Ectodermal cell (in vitro differentiated cells): ENCODE measurements around the gene PGR.
"Not testable (repeated sequence)": the region's sequence is repeated elsewhere in the genome, so short reads cannot be mapped to it uniquely, and the experiment has no call there.

Experiments used
- H3K27ac ChIP-seq: 2 replicates; pipeline ENCODE4 v1.7.0; 2013; ENCODE audit warnings: mild to moderate bottlenecking, low read depth, low read length; ENCODE audit not compliant: insufficient read depth, poor library complexity, severe bottlenecking
- H3K27me3 ChIP-seq: 2 replicates; pipeline ENCODE4 v1.7.0; 2013; ENCODE audit warnings: mild to moderate bottlenecking, low read length; ENCODE audit not compliant: insufficient read depth, control insufficient read depth, poor library complexity, severe bottlenecking
- H3K36me3 ChIP-seq: one replicate; pipeline ENCODE4 v1.7.0; 2013; ENCODE audit warnings: low read length; ENCODE audit not compliant: control insufficient read depth, insufficient read depth
- H3K4me1 ChIP-seq: one replicate; pipeline ENCODE4 v1.7.0; 2013; ENCODE audit warnings: low read length; ENCODE audit not compliant: control insufficient read depth, insufficient read depth
- H3K4me3 ChIP-seq: 2 replicates; pipeline ENCODE4 v1.7.0; 2013; ENCODE audit warnings: low read depth, low read length, control low read depth; ENCODE audit not compliant: insufficient read depth
- H3K9me3 ChIP-seq: 2 replicates; pipeline ENCODE4 v1.7.0; 2013; ENCODE audit warnings: mild to moderate bottlenecking, low read length, moderate library complexity; ENCODE audit not compliant: control insufficient read depth
- WGBS, 2 experiments: methylation state at CpG; one replicate each; pipeline ENCODE4 v1.1.7; 2013; ENCODE audit warnings: missing lambda C conversion rate in 2 of 2; 5-methylcytosine and 5-hydroxymethylcytosine counted together

Gene PGR

DNA sequence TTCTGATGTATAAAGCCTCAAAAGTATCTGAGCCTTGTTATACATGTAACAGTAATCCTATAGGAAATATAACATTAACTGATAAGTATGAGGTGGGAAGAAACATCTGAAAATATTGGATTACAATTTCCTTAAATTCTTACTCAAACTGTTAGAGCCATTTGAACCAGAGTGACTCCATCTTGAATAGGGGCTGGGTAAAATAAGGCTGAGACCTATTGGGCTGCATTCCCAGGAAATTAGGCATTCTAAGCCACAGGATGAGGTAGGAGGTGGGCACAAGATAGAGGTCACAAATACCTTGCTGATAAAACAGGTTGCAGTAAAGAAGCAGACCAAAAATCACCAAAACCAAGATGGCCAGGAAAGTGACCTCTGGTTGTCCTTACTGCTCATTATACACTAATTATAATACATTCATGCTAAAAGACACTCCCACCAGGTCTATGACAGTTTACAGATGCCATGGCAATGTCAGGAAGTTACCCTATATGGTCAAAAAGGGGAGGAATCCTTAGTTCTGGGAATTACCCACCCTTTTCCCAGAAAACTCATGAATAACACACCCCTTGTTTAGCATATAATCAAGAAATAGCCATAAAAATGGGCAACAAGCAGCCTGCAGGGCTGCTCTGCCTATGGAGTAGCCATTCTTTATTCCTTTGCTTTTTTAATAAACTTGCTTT is 114.9 kb downstream of the PGR start:
- Histone ChIP-seq H3K4me3 (no peak overlapping the region), H3K4me1 (no peaks in the 10 kb centered on the region), H3K36me3 (no peaks in the 10 kb centered on the region), H3K27ac (no peak overlapping the region), H3K9me3 (no peaks in the 10 kb centered on the region), H3K27me3 (no peaks in the 10 kb centered on the region)

DNA sequence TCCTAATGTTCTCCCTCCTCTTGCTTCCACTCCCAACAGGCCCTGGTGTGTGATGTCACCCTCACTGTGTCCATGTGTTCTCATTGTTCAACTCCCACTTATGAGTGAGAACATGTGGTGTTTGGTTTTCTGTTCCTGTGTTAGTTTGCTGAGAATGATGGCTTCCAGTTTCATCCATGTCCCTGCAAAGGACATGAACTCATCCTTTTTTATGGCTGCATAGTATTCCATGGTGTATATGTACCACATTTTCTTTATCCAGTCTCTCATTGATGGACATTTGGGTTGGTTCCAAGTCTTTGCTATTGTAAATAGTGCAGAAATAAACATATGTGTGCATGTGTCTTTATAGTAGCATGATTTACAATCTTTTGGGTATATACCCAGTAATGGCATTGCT is 115.9 kb downstream of the PGR start:
- H3K27me3 ChIP-seq, H3K36me3 ChIP-seq, H3K4me3 ChIP-seq, H3K27ac ChIP-seq, H3K4me1 ChIP-seq, H3K9me3 ChIP-seq: not testable (repeated sequence)

DNA sequence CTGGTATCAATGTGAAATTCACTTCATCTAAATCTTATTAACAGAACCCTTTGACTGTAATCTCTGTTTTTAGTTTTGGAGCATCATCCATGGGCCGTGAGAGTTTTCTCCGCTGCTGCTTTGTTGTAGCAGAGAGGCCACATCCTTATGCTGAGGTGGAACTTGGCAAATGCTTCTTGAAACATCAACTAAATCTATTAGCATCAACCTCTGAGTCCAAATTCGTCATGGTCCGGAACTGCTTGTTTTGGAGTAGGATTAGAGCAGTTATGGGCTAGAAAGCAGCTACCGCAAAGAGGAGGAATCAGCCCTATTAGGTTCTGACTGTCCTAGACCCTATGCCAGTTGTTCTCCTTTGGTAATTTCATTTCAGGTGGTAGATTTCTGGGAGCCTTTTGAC is 117.7 kb downstream of the PGR start:
- Histone ChIP-seq H3K36me3 (no peaks in the 10 kb centered on the region), H3K27ac (no peak overlapping the region), H3K4me3 (no peak overlapping the region), H3K9me3 (no peaks in the 10 kb centered on the region), H3K27me3 (no peaks in the 10 kb centered on the region), H3K4me1 (no peaks in the 10 kb centered on the region)
- 92 to 94% methylated on average over 5 of the region's 5 CpGs for WGBS, 2 experiments

DNA sequence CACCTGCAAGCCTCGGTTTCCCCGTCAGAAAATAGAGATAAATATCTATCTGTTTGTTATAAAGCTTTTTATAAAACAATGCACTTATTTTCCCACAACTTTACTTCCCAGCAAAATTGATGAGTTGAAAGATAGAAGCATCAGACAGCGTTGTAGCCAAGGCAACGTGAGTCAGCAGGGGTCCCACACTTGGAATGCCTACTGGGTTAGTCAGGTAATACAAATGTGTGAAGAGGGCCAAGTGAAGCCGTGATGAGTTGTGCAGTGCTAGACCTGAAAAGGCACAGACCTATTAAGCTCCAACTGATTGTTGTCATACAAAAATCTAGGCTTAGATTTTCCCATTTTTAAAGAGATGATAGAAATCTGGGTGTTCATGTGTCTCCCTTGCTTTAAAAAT is 118.7 kb downstream of the PGR start:
- WGBS, 2 experiments = 33 to 50% methylated on average over 3 of the region's 5 CpGs
- Histone ChIP-seq H3K9me3 (no peaks in the 10 kb centered on the region), H3K27ac (no peak overlapping the region), H3K27me3 (no peaks in the 10 kb centered on the region), H3K4me3 (no peak overlapping the region), H3K4me1 (no peaks in the 10 kb centered on the region), H3K36me3 (no peaks in the 10 kb centered on the region)

DNA sequence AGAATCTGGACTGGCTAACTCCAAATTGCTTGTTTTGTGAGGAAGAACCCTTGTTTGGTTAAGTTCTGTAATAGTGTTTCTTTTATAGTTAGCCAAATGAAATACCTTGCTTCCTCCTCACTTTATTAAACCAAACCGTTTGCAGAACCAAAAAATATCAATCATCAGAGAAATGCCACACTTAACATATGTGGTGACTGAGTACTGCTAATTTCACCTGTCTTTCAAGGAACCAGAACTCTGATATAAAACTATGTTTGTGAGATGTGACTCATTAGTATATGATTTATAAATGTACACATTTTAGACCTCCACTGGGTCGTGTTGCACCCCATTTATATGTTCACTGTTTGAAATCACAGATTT is 119.9 kb downstream of the PGR start:
- Histone ChIP-seq H3K4me3 (no peak overlapping the region), H3K36me3 (no peaks in the 10 kb centered on the region), H3K27ac (no peak overlapping the region), H3K4me1 (no peaks in the 10 kb centered on the region), H3K9me3 (no peaks in the 10 kb centered on the region), H3K27me3 (no peaks in the 10 kb centered on the region)
- WGBS, 2 experiments = 100% methylated on average over 1 of the region's 2 CpGs; no CpG with 5 or more reads in 1 of the 2 experiments

DNA sequence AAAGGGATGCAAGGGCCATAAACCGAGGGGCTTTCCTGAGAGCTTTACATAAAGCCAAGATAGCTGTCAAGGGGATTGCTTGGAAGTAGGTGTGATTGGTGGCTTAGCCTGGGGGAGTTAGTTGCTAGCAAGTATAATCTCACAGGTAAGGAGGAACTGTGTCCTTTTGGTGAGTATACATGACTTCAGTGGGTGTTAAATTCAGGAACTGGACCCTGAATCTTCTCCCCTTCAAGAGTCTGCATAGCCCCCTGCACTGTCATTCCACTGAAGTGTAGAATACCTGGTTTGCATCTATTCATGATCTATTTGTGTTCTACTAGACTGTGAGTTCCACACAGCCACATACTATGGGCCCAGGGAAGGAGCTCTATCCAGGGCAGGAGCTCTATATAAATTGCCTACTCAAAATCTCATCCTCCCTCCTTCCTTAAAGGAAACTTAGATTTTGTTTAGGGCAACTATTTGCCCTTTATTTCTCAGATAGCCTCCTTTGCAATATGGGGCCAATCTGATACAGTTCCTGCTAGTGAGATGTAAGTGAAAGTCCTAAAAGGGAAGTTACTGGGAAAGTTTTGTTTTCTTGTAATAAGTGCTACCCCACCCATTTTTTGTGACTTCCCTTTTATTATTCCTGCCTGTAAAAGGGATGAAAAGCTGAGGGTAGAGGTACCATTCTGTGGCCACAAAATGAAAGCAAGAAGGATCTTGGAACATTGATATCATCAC is 120.5 kb downstream of the PGR start:
- Histone ChIP-seq H3K9me3 (no peaks in the 10 kb centered on the region), H3K36me3 (no peaks in the 10 kb centered on the region), H3K27ac (no peak overlapping the region), H3K4me3 (no peak overlapping the region), H3K27me3 (no peaks in the 10 kb centered on the region), H3K4me1 (no peaks in the 10 kb centered on the region)
- 88 to 94% methylated on average over 1 of the region's 1 CpG for WGBS, 2 experiments

DNA sequence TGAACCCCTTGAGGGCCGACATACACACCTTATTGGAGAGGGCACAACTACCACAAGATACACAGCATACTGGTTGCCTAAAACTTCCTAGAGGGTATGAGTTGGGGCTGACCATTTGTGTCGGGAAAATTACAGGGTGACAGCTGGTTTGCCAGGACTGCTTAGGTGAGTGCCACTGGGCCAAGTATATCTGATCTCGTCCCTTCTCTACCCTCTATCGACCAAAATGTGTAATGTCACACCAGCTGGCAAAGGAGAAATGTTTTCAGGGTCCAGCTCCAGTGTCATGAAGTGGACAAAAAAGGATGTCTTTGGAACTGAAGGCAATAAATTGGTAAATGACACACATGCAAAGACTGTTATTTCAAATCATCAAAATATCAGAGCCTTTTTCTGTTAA is 126.1 kb downstream of the PGR start:
- H3K4me1 ChIP-seq = no peaks in the 10 kb centered on the region
- no peak overlapping the region for H3K4me3 ChIP-seq
- no peaks in the 10 kb centered on the region for H3K9me3 ChIP-seq
- no peaks in the 10 kb centered on the region for H3K36me3 ChIP-seq
- no peaks in the 10 kb centered on the region for H3K27me3 ChIP-seq
- 84 to 87% methylated on average over 4 of the region's 4 CpGs for WGBS, 2 experiments
- no peak overlapping the region for H3K27ac ChIP-seq

DNA sequence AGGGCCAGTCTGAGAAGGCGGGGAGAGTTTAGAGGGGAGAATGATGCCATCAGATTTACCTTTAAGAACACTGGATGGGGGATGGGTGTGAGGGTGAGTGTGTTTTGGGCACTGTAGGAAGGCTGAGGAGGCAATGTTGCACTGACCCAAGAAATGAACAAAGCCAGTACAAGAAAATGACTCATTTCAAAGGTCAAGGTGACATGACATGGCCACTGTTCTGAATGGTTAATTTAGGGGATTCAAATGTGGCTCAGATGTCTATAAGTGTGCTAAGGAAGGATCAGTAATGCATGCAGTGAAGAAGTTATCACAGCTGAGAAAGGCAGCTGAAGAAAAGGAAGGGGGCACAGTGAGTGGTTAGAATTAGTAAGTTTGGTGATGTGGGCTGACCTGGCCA is 129.9 kb downstream of the PGR start:
- 93 to 94% methylated on average over 1 of the region's 1 CpG for WGBS, 2 experiments
- H3K4me3 ChIP-seq = no peak overlapping the region
- H3K4me1 ChIP-seq = no peaks in the 10 kb centered on the region
- no peaks in the 10 kb centered on the region for H3K27me3 ChIP-seq
- H3K27ac ChIP-seq = no peak overlapping the region
- no peaks in the 10 kb centered on the region for H3K36me3 ChIP-seq
- no peaks in the 10 kb centered on the region for H3K9me3 ChIP-seq

DNA sequence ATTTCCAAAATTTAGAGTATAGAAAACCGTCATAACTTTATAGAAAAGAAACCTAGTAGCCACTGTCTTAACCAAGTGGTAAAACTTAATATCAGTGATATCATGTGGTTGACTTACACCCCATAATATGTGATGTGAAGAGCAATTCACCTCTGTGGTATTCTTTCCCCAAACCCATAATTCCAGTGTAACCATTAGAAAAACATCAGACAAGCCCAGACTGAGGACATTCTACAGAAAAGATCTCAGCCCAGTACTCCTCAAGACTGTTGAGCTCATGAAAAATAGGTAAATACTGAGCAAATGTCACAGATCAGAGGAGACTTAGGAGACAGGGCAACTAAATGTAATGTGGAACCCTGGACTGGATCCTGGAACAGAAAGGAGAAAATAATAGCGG is 134.6 kb downstream of the PGR start:
- Histone ChIP-seq H3K27me3 (no peaks in the 10 kb centered on the region), H3K36me3 (no peaks in the 10 kb centered on the region), H3K27ac (no peak overlapping the region), H3K9me3 (no peaks in the 10 kb centered on the region), H3K4me1 (no peaks in the 10 kb centered on the region), H3K4me3 (no peak overlapping the region)
- WGBS, 2 experiments = 92 to 100% methylated on average over 1 to 2 of the region's 2 CpGs

DNA sequence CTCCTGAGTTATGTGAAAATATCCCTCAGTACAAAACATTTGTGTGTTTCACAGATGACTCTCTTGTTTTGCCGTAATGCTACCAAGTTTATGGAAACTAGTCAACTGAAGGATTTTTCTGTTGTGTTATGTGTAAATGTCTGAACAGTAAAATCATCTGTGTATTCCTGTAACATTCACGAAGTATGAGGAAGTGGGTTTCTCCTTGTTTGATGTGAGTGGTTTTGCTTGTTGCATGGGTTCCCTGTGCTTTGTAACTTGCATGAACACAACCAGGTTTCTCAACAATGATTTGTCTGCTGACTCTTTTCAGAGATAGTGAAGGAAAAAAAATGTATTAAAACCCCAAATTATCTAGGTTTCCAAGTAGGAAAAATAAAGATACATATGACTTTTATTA is 138.1 kb downstream of the PGR start:
- Histone ChIP-seq H3K27ac (no peak overlapping the region), H3K9me3 (no peaks in the 10 kb centered on the region), H3K27me3 (no peaks in the 10 kb centered on the region), H3K4me1 (no peaks in the 10 kb centered on the region), H3K36me3 (no peaks in the 10 kb centered on the region), H3K4me3 (no peak overlapping the region)
- 95 to 97% methylated on average over 2 of the region's 2 CpGs for WGBS, 2 experiments
